CD4-positive, alpha-beta T cell treated with Interleukin-21 for 1 hour (primary cell): ENCODE measurements around the gene TMCO6.
A peak's percentile ranks its signal among the peaks of the same experiment; 100 is the strongest.
"Not testable (repeated sequence)": the region's sequence is repeated elsewhere in the genome, so short reads cannot be mapped to it uniquely, and the experiment has no call there.

ENCODE experiments used
- DNase-seq: peaks from one replicate; pipeline ENCODE4 v3.0.0-alpha.2; 2020

TMCO6 gene

GRCh38 chr5:140639148-140639981 is at the start of gene TMCO6:
Gene TMCO6 (plus strand): TSS chr5:140639451. CDS start chr5:140639528, 77 bp downstream.
- peak; percentile 97 for DNase-seq

- DNase-seq: no peak
These were observed 48.4 kb upstream of the TMCO6 start for GRCh38 chr5:140590861-140591260.

- no peak for DNase-seq
These were observed 47.4 kb upstream of the TMCO6 start for GRCh38 chr5:140591747-140592372.

- DNase-seq: not testable (repeated sequence)
These were observed 46.2 kb upstream of the TMCO6 start for GRCh38 chr5:140593070-140593469.

GRCh38 chr5:140594169-140594568 is 45.1 kb upstream of the TMCO6 start:
- DNase-seq: no peak

GRCh38 chr5:140595538-140596300 is 43.5 kb upstream of the TMCO6 start:
- DNase-seq: peak; percentile 11

GRCh38 chr5:140596321-140596741 is 42.9 kb upstream of the TMCO6 start:
- DNase-seq: no peak

GRCh38 chr5:140598836-140599235 is 40.4 kb upstream of the TMCO6 start:
- DNase-seq: no peak

- no peak for DNase-seq
These were observed 39.2 kb upstream of the TMCO6 start for GRCh38 chr5:140600096-140600495.

- no peak for DNase-seq
These were observed 37.1 kb upstream of the TMCO6 start for GRCh38 chr5:140602147-140602546.

- DNase-seq: not testable (repeated sequence)
These were observed 35.9 kb upstream of the TMCO6 start for GRCh38 chr5:140603446-140603698.

- no peak for DNase-seq
These were observed 35.5 kb upstream of the TMCO6 start for GRCh38 chr5:140603734-140604133.

- no peak for DNase-seq
These were observed 33.4 kb upstream of the TMCO6 start for GRCh38 chr5:140605879-140606278.

GRCh38 chr5:140607031-140607430 is 32.2 kb upstream of the TMCO6 start:
- no peak for DNase-seq

- no peak for DNase-seq
These were observed 30.5 kb upstream of the TMCO6 start for GRCh38 chr5:140608722-140609121.

- no peak for DNase-seq
These were observed 30.1 kb upstream of the TMCO6 start for GRCh38 chr5:140609126-140609525.

- DNase-seq: no peak
These were observed 28.2 kb upstream of the TMCO6 start for GRCh38 chr5:140611020-140611521.

- DNase-seq: no peak
These were observed 16.9 kb upstream of the TMCO6 start for GRCh38 chr5:140622301-140622700.

- not testable (repeated sequence) for DNase-seq
These were observed 16.2 kb upstream of the TMCO6 start for GRCh38 chr5:140623061-140623460.

- DNase-seq: not testable (repeated sequence)
These were observed 14.4 kb upstream of the TMCO6 start for GRCh38 chr5:140624886-140625285.

GRCh38 chr5:140627972-140628371 is 11.3 kb upstream of the TMCO6 start:
- DNase-seq: no peak

GRCh38 chr5:140628711-140629110 is 10.5 kb upstream of the TMCO6 start:
- DNase-seq: no peak

GRCh38 chr5:140630292-140631035 is 8.8 kb upstream of the TMCO6 start:
- DNase-seq: no peak
